ENCODE measurements around the gene ZNF385B.

DNA sequence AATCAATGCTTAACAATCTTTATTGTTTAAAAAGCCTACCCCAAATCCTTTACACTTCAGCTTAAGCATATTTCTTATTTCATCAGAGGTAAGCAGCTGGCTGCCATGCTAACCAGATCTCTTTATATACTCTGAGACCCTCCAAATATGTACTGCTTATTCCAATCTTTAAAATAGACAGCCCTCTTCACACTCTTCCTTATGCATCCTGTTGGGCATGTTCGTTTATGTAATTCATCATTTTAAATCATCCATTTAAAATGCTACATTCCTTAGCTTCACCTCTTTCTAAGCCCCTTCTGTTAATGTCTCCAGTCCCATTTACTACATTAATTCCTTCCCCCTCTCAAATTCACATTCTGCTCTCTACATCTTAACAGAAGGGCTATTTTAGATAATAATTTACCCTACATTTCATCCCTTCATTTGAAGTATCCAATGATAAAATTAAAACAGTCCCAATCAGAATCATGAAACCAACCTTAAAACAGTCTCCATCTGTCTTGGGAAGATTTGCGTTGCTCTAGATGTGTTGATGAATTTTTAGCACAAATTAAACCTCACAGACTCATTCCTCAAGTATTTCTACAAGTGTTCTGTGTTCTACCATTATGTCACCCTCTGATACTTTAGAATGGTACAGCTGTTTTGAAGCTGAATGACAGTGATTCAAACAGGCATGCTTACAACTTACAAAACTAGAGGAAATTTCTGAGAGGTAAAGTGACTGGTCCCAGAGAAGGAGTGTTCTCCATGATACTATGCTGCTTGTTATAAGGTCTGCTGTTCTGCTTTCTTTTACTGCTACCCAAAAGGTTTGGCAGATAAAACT is 59.1 kb downstream of the ZNF385B start:
- TF ChIP-seq POLR2A (IDR thresholded peaks at IDR 0.05; ENCODE audit: low read depth), result no peak
- TF ChIP-seq EP300 (IDR thresholded peaks at IDR 0.05), result no peak

Data from esophagus muscularis mucosa (tissue), 2 donors.